ENCODE measurements around the gene NKD2. TPM values are rescaled to one million over a fixed set of nuclear protein-coding genes. Genes with fewer than 3 reads are reported as not detected.

NKD2 gene
- total RNA-seq, 4 donors from 2014 or later: 0.78 to 3.2 (median 1.6) TPM

DNA sequence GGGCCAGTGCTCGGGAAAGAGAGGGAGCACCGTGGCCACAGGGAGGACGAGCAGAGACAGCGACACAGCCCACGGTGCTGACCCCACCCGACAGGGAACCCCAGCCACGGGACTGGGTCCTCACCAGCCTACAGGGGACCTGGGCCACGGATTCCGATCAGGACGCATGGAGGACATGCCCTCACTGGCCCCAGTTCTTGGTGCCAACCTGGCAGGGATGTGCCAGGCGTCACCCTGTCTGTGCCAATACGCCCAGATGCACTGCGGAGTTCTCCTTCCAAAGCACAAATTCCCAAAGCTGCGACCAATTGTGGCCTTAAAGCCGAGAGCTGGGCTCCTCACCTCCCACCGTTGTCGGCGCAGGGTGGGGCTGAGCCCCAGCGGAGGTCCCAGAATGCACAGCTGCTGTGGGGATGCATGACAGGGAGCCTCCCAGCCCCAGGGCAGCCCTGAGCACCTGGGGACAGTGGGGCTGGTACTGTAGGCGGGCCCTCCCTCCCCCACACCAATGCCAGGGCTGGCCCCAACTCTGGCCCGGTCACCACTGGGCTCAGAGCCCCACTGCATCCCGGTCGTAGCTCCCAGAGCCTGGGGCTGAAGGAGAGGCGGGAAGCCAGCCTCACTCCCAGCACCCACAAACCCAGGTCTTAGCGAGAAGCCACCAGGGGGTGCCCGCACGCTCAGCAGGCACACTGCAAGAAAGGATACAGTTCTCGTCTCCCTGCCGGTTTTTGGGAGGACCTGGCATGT is 44.2 kb downstream of the NKD2 start:
- Histone ChIP-seq H3K27me3 (no peaks in the 10 kb centered on the region), H3K9me3 (no peaks in the 10 kb centered on the region), H3K27ac (no peak overlapping the region), H3K4me3 (replicated peaks in 1 of 3) (no peak overlapping the region), H3K4me1 (no peaks in the 10 kb centered on the region), H3K36me3 (peaks cover 29 to 39% of the 10 kb centered on the region in 2 donors)
- WGBS, 2 donors: 95 to 96% methylated on average over 21 to 26 of the region's 29 CpGs
- DNase-seq: no peak
- TF ChIP-seq POLR2A (IDR thresholded peaks at IDR 0.05) (no peak), CTCF (IDR thresholded peaks at IDR 0.05) (no peak)
- intact Hi-C loops (cut with DNase I): no loop called here

DNA sequence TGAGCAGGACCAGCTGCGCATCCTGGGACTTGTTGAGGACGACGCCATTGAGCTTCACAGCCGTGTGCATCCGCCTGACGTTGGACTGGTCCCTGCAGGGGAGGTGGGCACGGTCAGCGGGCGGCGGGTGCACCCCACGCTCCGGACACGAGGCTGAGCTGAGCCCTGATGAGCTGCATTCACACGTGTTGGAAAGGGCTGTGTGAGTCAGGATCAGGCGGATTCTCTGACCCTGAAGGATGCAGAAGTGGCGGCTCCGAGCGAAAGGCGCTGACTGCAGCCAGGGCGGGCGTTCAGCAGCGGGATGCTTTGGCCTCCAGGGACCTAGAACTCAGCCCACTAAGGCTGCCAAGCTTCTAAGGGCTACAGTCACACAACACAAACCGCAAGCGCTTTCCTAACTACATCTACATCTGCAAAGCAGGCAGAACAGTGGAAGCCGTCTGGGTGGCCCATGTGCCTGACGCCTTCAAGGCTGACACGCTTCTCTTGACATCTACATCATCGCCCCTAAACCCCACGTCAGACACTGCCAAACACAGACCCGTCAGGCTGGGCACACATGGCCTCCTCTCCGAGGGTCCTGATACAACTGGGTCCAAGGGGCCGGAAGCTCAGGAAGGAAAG is 44.9 kb downstream of the NKD2 start:
- 93 to 96% methylated on average over 23 to 31 of the region's 32 CpGs for WGBS, 2 donors
- H3K4me3 ChIP-seq (replicated peaks in 1 of 3): no peak overlapping the region
- H3K9me3 ChIP-seq: no peaks in the 10 kb centered on the region
- H3K27ac ChIP-seq: no peak overlapping the region
- H3K27me3 ChIP-seq: no peaks in the 10 kb centered on the region
- intact Hi-C loops (cut with DNase I): no loop called here
- DNase-seq: no peak
- TF ChIP-seq POLR2A (IDR thresholded peaks at IDR 0.05): no peak
- H3K36me3 ChIP-seq: peaks cover 29 to 43% of the 10 kb centered on the region in 2 donors
- H3K4me1 ChIP-seq: no peaks in the 10 kb centered on the region

DNA sequence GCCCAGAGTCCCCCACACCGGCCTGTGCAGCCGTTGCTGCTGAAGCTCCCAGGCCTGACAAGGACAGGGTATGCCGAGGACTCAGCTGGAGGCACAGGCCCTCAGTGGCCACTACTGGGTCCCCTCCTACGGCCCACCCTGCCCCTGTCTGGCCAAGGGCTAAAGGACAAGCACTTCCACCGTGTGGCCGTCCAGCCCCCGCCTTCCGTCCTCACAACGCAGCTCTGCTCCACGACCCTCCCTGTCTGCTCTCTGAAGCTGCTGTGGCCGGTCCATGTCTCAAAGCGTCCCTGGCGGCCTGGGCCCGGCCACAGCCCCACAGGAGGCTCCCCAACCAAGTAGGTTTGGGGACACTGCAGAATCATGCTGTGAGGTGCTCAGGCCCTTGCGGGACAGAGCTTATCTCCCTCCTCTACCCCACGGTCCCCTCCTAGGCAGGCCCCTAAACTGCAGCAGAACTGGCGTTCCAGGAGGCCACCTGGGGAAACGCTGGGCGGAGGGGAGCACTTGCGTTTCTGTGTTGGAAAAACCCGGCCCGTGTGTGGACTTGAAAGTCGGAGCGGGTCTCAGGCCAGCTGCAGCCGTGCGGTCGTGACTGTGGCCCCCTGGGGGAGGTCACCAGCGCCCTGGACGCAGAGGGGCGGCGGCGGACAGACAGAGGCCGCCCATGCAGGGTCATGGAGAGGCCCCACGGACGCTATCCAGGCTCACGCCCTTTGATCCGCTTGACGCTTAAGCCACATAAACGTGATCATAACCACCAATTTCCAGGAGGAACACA is 45.6 kb downstream of the NKD2 start:
- Histone ChIP-seq H3K9me3 (no peaks in the 10 kb centered on the region), H3K27me3 (no peaks in the 10 kb centered on the region), H3K36me3 (peaks cover 35 to 43% of the 10 kb centered on the region in 2 donors), H3K27ac (no peak overlapping the region), H3K4me1 (no peaks in the 10 kb centered on the region), H3K4me3 (replicated peaks in 1 of 3) (no peak overlapping the region)
- DNase-seq: no peak
- TF ChIP-seq CTCF (IDR thresholded peaks at IDR 0.05) (no peak), POLR2A (IDR thresholded peaks at IDR 0.05) (no peak)
- intact Hi-C loops (cut with DNase I): no loop called here
- 92 to 95% methylated on average over 30 to 37 of the region's 39 CpGs for WGBS, 2 donors

- WGBS, 2 donors: 91 to 95% methylated on average over 30 to 39 of the region's 39 CpGs
- Histone ChIP-seq H3K9me3 (no peaks in the 10 kb centered on the region), H3K36me3 (peaks cover 39 to 49% of the 10 kb centered on the region in 2 donors), H3K27ac (no peak overlapping the region), H3K27me3 (no peaks in the 10 kb centered on the region), H3K4me3 (replicated peaks in 1 of 3) (no peak overlapping the region), H3K4me1 (no peaks in the 10 kb centered on the region)
- no peak for TF ChIP-seq POLR2A (IDR thresholded peaks at IDR 0.05)
- no peak for TF ChIP-seq CTCF (IDR thresholded peaks at IDR 0.05)
- DNase-seq: no peak
- intact Hi-C loops (cut with DNase I): no loop called here
Measured at GRCh38 chr5:1054799-1055775, 46.5 kb downstream of the NKD2 start.
